ENCODE results near the gene RPS10. TPM values are rescaled to one million over a fixed set of nuclear protein-coding genes. Genes with fewer than 3 reads are reported as not detected.
"Not testable (repeated sequence)": the region's sequence is repeated elsewhere in the genome, so short reads cannot be mapped to it uniquely, and the experiment has no call there.

Gene RPS10
- total RNA-seq, 1 donor from 2014 or later = 346 TPM

GRCh38 chr6:34374069-34374468 lies 51.8 kb downstream of the RPS10 start:
- DNase-seq (ENCODE audit: low spot score) (no peak), ATAC-seq (peak; percentile 16)

GRCh38 chr6:34373511-34373910 lies 52.4 kb downstream of the RPS10 start:
- no peak for ATAC-seq
- no peak for DNase-seq (ENCODE audit: low spot score)

GRCh38 chr6:34371865-34372264 lies 54.0 kb downstream of the RPS10 start:
- ATAC-seq; DNase-seq (ENCODE audit: low spot score): not testable (repeated sequence)

- ATAC-seq (peak; percentile 72), DNase-seq (ENCODE audit: low spot score) (no peak)
Measured at GRCh38 chr6:34370361-34370760, 55.5 kb downstream of the RPS10 start.

GRCh38 chr6:34369385-34369784 lies 56.5 kb downstream of the RPS10 start:
- no peak for ATAC-seq
- no peak for DNase-seq (ENCODE audit: low spot score)

Other genes with a start within 250 kb of the RPS10 start
- gene HMGA1, start 189.2 kb downstream of the RPS10 start, total RNA-seq = 17.4 TPM
- gene SMIM29, start 177.1 kb downstream of the RPS10 start, total RNA-seq = 6.4 TPM
- 16.6 TPM for gene NUDT3, start 33.4 kb downstream of the RPS10 start, total RNA-seq
- not detected for gene PACSIN1, start 40.0 kb upstream of the RPS10 start, total RNA-seq
- 0.15 TPM for gene SPDEF, start 130.3 kb upstream of the RPS10 start, total RNA-seq